ENCODE measurements around the gene C10orf53.

GRCh38 chr10:49655099-49655498 lies 24.4 kb upstream of the C10orf53 start:
- no peak for TF ChIP-seq CTCF (IDR thresholded peaks at IDR 0.05)
- TF ChIP-seq POLR2A (IDR thresholded peaks at IDR 0.05): no peak
